Hematopoietic multipotent progenitor cell (in vitro differentiated cells): ENCODE results near the gene NEXN. TPM values are rescaled to one million over a fixed set of nuclear protein-coding genes. Genes with fewer than 3 reads are reported as not detected.
"Not testable (repeated sequence)": the region's sequence is repeated elsewhere in the genome, so short reads cannot be mapped to it uniquely, and the experiment has no call there.

Experiments used
- DNase-seq, 3 donors: peaks; one replicate each; pipeline ENCODE4 v3.0.0-alpha.2; 2011 to 2015; ENCODE audit warnings: low read depth in 2 of 3, low spot score in 2 of 3
- total RNA-seq: library from RNA; depleted of rRNA; stranded (reverse); fragments of >200 nt; gene quantifications from one replicate; pipeline ENCODE4 v1.2.3, GENCODE V29; 2012

The NEXN gene
- total RNA-seq, 1 donor, result under 0.01 TPM

GRCh38 chr1:77956464-77956863, 68.0 kb downstream of the NEXN start:
- DNase-seq, result no peak

GRCh38 chr1:77958391-77958790, 70.0 kb downstream of the NEXN start:
- no peak for DNase-seq

GRCh38 chr1:77958850-77959249, 70.4 kb downstream of the NEXN start:
- DNase-seq, result no peak

GRCh38 chr1:77961392-77961791, 73.0 kb downstream of the NEXN start:
- no peak for DNase-seq

- DNase-seq, result no peak
These were observed 77.9 kb downstream of the NEXN start for GRCh38 chr1:77966291-77966690.

GRCh38 chr1:77970192-77970591, 81.8 kb downstream of the NEXN start:
- DNase-seq, result no peak

- DNase-seq, result no peak
These were observed 83.7 kb downstream of the NEXN start for GRCh38 chr1:77972080-77972479.

GRCh38 chr1:77975386-77975785, 87.0 kb downstream of the NEXN start:
- no peak for DNase-seq

GRCh38 chr1:77975907-77976306, 87.5 kb downstream of the NEXN start:
- DNase-seq, result no peak

GRCh38 chr1:77976433-77977076, 88.1 kb downstream of the NEXN start:
- no peak for DNase-seq

GRCh38 chr1:77977989-77978292, 89.5 kb downstream of the NEXN start:
- DNase-seq, result no peak

GRCh38 chr1:77978293-77978968, 90.0 kb downstream of the NEXN start:
- peak; percentile 66 to 92 (median 87) for DNase-seq

- DNase-seq, result peak; percentile 95 to 99 (median 99)
These were observed 90.8 kb downstream of the NEXN start, which contains the start of gene FUBP1 for GRCh38 chr1:77978969-77979876. Gene FUBP1, minus strand, starts transcription at chr1:77979072. Its CDS starts 68 bp downstream, at chr1:77979004.

GRCh38 chr1:77983352-77983996, 95.0 kb downstream of the NEXN start:
- DNase-seq, result not testable (repeated sequence)

- no peak for DNase-seq
These were observed 95.6 kb downstream of the NEXN start for GRCh38 chr1:77983997-77984355.

GRCh38 chr1:77984629-77985028, 96.2 kb downstream of the NEXN start:
- no peak for DNase-seq

GRCh38 chr1:77986810-77987209, 98.4 kb downstream of the NEXN start:
- no peak for DNase-seq

GRCh38 chr1:77987919-77988318, 99.5 kb downstream of the NEXN start:
- DNase-seq, result no peak

GRCh38 chr1:77989744-77990143, 101.3 kb downstream of the NEXN start:
- no peak for DNase-seq

GRCh38 chr1:77990629-77991204, 102.3 kb downstream of the NEXN start:
- DNase-seq, result no peak

GRCh38 chr1:77991638-77992037, 103.2 kb downstream of the NEXN start:
- no peak for DNase-seq
